ENCODE measurements around the gene TP53I11. TPM values are rescaled to one million over a fixed set of nuclear protein-coding genes. Genes with fewer than 3 reads are reported as not detected.

Gene TP53I11
- total and polyA plus RNA-seq, 2 of the 13 experiments (the other 11 are each of a cell fraction or from before 2014, with no cell fraction given), result not detected

DNA sequence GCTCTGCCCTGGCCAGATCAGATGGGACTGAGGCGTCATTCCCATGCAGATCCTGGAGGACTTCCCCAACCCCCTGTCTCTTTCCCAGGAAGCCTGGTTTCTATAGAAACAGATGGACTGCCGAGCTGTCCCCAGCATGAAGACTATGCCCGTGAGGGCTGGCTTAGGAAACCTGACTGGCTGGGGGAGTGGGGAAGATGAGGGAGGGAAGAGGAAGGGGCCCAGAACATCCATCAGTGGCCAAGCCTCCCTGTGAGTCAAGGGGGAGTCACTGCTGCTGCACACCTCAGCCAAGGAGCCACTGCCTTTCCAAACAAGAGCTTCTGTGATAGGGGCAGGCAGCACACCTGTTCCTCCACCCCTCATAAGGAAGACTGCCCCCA is 5.8 kb downstream of the TP53I11 start:
- H3K9ac ChIP-seq (ENCODE audit: insufficient read depth, low read depth, low read length), result no peak overlapping the region
- peaks cover 5 to 36% of the 10 kb centered on the region in 2 experiments; a peak in 4 of 5 replicates for H3K27me3 ChIP-seq (ENCODE audit: control insufficient read depth in 1 of 2, insufficient read depth in 2 of 2, low read length in 2 of 2)
- no peak overlapping the region for H3K4me2 ChIP-seq (ENCODE audit: low read depth, low read length)
- H3K9me3 ChIP-seq (ENCODE audit: low read length), result no peaks in the 10 kb centered on the region
- ATAC-seq (no peak), FAIRE-seq (no peak), DNase-seq (ENCODE audit: low spot score) (no peak)
- in situ Hi-C loops (cut with HindIII; ENCODE audit: extremely low pct_ligation_motif_present, low pct_unique_long_range_greater_than_20kb), result no loop called here
- ChIA-PET POLR2A (no interaction called here), CTCF (ENCODE audit: low intra/inter-chr PET ratio, low total read pairs) (no interaction called here)
- TF ChIP-seq MYC (CRISPR knock-in tag; IDR thresholded peaks at IDR 0.05; ENCODE audit: borderline replicate concordance) (no peak), ZBTB21 (CRISPR knock-in tag; IDR thresholded peaks at IDR 0.05) (no peak), TBP (CRISPR knock-in tag; IDR thresholded peaks at IDR 0.05) (no peak), KDM4B (CRISPR knock-in tag; IDR thresholded peaks at IDR 0.05) (no peak), ZNF451 (CRISPR knock-in tag; IDR thresholded peaks at IDR 0.05) (no peak), PAF1 (CRISPR knock-in tag; IDR thresholded peaks at IDR 0.05) (no peak), ZNF251 (CRISPR knock-in tag; IDR thresholded peaks at IDR 0.05) (no peak), ZFP36L2 (CRISPR knock-in tag; IDR thresholded peaks at IDR 0.05) (no peak), STAG1 (CRISPR knock-in tag; IDR thresholded peaks at IDR 0.05) (no peak)
- TF ChIP-seq, protein P1, sequence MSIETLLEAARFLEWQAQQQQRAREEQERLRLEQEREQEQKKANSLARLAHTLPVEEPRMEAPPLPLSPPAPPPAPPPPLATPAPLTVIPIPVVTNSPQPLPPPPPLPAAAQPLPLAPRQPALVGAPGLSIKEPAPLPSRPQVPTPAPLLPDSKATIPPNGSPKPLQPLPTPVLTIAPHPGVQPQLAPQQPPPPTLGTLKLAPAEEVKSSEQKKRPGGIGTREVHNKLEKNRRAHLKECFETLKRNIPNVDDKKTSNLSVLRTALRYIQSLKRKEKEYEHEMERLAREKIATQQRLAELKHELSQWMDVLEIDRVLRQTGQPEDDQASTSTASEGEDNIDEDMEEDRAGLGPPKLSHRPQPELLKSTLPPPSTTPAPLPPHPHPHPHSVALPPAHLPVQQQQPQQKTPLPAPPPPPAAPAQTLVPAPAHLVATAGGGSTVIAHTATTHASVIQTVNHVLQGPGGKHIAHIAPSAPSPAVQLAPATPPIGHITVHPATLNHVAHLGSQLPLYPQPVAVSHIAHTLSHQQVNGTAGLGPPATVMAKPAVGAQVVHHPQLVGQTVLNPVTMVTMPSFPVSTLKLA (IDR thresholded peaks at IDR 0.05), result no peak
- TF ChIP-seq, protein P2, sequence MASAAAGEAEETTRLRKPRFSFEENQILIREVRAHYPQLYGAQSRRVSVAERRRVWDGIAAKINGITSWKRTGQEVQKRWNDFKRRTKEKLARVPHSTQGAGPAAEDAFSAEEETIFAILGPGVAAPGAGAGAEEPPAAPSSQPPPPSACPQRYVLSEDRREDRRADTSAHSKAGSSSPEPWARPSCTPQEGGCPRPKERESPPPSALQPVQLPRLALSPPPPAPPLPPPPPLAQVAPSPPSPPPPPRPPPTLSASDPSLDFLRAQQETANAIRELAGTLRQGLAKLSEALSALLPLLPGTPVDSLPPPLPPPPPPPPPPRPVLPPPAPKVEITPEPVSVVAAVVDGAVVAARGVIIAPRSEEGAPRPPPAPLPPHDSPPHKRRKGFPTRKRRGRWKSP (CRISPR knock-in tag; IDR thresholded peaks at IDR 0.05), result no peak
- BruUV-seq (replicated peaks), result no TSS peak
- no peaks in the 10 kb centered on the region for H3K79me2 ChIP-seq (ENCODE audit: insufficient read depth, low read length)
- H3K27ac ChIP-seq (ENCODE audit: extremely low read length, insufficient read depth, low read length), result no peak overlapping the region
- H4K20me1 ChIP-seq (ENCODE audit: insufficient read depth, low read length), result no peaks in the 10 kb centered on the region
- no peaks in the 10 kb centered on the region for H3K4me1 ChIP-seq (ENCODE audit: insufficient read depth, low read length)
- H3K4me3 ChIP-seq (replicated peaks in 1 of 3; ENCODE audit: insufficient read depth in 1 of 3, low read depth in 2 of 3, low read length in 3 of 3), result no peak overlapping the region
- no peak overlapping the region for H2AFZ ChIP-seq (ENCODE audit: low read length)
- H3K36me3 ChIP-seq (replicated peaks in 1 of 2; ENCODE audit: control insufficient read depth in 1 of 2, insufficient read depth in 2 of 2, low read length in 2 of 2), result no peaks in the 10 kb centered on the region
- WGBS (ENCODE audit: low lambda C conversion rate), result 17% methylated on average over 1 of the region's 3 CpGs
- intact Hi-C loops (cut with micrococcal nuclease; ENCODE audit: unreplicated experiment), result no loop called here

Measured in HepG2 (cell line).